OCI-LY1 (cell line): Measurements from ENCODE around the gene LRRC28.

Experiments
- EZH2 ChIP-seq: fragments of 200-600 bp; sonication (generic), shearing (Covaris generic); IDR thresholded peaks from 2 replicates; pipeline ENCODE4 v1.8.0; 2017; ENCODE audit warnings: borderline replicate concordance, mixed run types, mild to moderate bottlenecking, antibody characterized with exemption, low read length, moderate library complexity, mixed read lengths
- TF ChIP-seq, protein P1 (sequence below): fragments of 200-600 bp; sonication (generic), shearing (Covaris generic); IDR thresholded peaks from 2 replicates; pipeline ENCODE4 v1.5.1; 2017; ENCODE audit warnings: mild to moderate bottlenecking, antibody characterized with exemption, low read length, moderate library complexity, mixed read lengths

DNA sequence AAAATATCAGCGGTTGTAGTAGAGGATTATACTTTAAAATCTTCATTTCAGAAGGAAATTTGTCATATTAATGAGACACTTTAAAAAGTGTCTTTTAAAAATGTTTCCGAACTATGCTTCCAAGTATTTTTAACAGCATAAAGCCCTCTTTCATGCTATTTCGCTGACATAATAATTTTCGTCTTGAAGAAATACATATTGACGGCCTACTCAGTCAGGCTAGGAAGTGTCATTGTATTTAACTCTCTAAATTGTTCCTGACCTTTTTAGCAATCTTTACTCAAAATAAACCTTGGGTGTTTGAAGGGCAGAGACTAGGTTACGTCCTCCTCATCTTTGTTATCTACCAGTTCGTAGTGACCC is 806 bp upstream of the LRRC28 start:
- TF ChIP-seq, protein P1, sequence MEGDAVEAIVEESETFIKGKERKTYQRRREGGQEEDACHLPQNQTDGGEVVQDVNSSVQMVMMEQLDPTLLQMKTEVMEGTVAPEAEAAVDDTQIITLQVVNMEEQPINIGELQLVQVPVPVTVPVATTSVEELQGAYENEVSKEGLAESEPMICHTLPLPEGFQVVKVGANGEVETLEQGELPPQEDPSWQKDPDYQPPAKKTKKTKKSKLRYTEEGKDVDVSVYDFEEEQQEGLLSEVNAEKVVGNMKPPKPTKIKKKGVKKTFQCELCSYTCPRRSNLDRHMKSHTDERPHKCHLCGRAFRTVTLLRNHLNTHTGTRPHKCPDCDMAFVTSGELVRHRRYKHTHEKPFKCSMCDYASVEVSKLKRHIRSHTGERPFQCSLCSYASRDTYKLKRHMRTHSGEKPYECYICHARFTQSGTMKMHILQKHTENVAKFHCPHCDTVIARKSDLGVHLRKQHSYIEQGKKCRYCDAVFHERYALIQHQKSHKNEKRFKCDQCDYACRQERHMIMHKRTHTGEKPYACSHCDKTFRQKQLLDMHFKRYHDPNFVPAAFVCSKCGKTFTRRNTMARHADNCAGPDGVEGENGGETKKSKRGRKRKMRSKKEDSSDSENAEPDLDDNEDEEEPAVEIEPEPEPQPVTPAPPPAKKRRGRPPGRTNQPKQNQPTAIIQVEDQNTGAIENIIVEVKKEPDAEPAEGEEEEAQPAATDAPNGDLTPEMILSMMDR = no peak
- TF ChIP-seq EZH2 = no peak
